Measurements from ENCODE around the gene MUSK. TPM values are rescaled to one million over a fixed set of nuclear protein-coding genes. Genes with fewer than 3 reads are reported as not detected.

The MUSK gene
- total RNA-seq, 1 experiment from 2014 or later: not detected

GRCh38 chr9:110648696-110649095 is 19.9 kb upstream of the MUSK start:
- ChIA-PET CTCF (no interaction called here), POLR2A (no interaction called here)
- ATAC-seq (no peak), DNase-seq (ENCODE audit: low spot score) (no peak)
- TF ChIP-seq, protein P1, sequence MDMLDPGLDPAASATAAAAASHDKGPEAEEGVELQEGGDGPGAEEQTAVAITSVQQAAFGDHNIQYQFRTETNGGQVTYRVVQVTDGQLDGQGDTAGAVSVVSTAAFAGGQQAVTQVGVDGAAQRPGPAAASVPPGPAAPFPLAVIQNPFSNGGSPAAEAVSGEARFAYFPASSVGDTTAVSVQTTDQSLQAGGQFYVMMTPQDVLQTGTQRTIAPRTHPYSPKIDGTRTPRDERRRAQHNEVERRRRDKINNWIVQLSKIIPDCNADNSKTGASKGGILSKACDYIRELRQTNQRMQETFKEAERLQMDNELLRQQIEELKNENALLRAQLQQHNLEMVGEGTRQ (CRISPR knock-in tag; IDR thresholded peaks at IDR 0.05): peak; percentile 80
- TF ChIP-seq NFYB (CRISPR knock-in tag; conservative IDR thresholded peaks at IDR 0.05; ENCODE audit: low read depth) (peak; percentile 50; the same call in 1 of the 2 replicates), STAT6 (CRISPR knock-in tag; conservative IDR thresholded peaks at IDR 0.05; ENCODE audit: low read depth) (no peak)
- Mint-ChIP-seq H3K27ac (no peak overlapping the region), H3K4me1 (no peaks in the 10 kb centered on the region), H3K9me3 (0 out of 2 replicates have a peak, but pooled peaks cover 6% of the 10 kb centered on the region), H3K4me3 (no peak overlapping the region), H3K27me3 (ENCODE audit: low read depth) (no peaks in the 10 kb centered on the region), H3K36me3 (peaks cover 3% of the 10 kb centered on the region; the same call in 1 of the 2 replicates)

DNA sequence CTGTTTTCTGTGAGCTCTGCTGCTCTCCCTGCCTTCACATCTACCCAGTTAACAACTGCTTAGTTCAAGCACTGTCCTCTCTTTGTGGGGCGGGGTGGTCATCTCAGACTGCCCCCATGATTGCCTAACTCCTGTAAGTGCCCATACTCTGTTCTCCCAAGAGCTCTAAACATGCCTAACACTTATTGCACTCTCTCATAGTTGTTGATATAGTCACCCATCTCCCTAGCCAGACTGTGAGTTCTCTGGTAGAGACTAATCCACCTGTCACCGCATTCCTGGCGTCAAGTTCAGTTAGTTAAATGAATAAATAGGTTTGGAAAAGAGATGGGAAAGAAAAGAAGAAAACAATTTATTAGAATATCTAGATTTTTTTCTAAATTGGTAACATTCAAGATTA is 18.3 kb upstream of the MUSK start:
- Mint-ChIP-seq H3K36me3 (peaks cover 3% of the 10 kb centered on the region; the same call in 1 of the 2 replicates), H3K4me1 (no peaks in the 10 kb centered on the region), H3K27ac (no peak overlapping the region), H3K27me3 (ENCODE audit: low read depth) (no peaks in the 10 kb centered on the region), H3K9me3 (0 out of 2 replicates have a peak, but pooled peaks cover 1% of the 10 kb centered on the region), H3K4me3 (no peak overlapping the region)
- ChIA-PET CTCF (no interaction called here), POLR2A (no interaction called here)
- DNase-seq (ENCODE audit: low spot score): no peak
- no peak for ATAC-seq
- no peak for TF ChIP-seq TCF7 (CRISPR knock-in tag; IDR thresholded peaks at IDR 0.05; ENCODE audit: low read depth)
- no peak for TF ChIP-seq MAX (CRISPR knock-in tag; IDR thresholded peaks at IDR 0.05)
- TF ChIP-seq ZNF138 (CRISPR knock-in tag; conservative IDR thresholded peaks at IDR 0.05): no peak
- no peak for TF ChIP-seq ZNF671 (CRISPR knock-in tag; IDR thresholded peaks at IDR 0.05)
- no peak for TF ChIP-seq SMAD3 (CRISPR knock-in tag; IDR thresholded peaks at IDR 0.05; ENCODE audit: borderline replicate concordance)
- no peak for TF ChIP-seq OVOL2 (CRISPR knock-in tag; IDR thresholded peaks at IDR 0.05; ENCODE audit: borderline replicate concordance)
- no peak for TF ChIP-seq ELF4 (CRISPR knock-in tag; IDR thresholded peaks at IDR 0.05; ENCODE audit: low read depth)
- TF ChIP-seq ZNF219 (CRISPR knock-in tag; IDR thresholded peaks at IDR 0.05; ENCODE audit: borderline replicate concordance): no peak
- no peak for TF ChIP-seq ERG (CRISPR knock-in tag; IDR thresholded peaks at IDR 0.05)
- TF ChIP-seq, protein P2, sequence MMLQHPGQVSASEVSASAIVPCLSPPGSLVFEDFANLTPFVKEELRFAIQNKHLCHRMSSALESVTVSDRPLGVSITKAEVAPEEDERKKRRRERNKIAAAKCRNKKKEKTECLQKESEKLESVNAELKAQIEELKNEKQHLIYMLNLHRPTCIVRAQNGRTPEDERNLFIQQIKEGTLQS (CRISPR knock-in tag; conservative IDR thresholded peaks at IDR 0.05): no peak
- TF ChIP-seq, protein P3, sequence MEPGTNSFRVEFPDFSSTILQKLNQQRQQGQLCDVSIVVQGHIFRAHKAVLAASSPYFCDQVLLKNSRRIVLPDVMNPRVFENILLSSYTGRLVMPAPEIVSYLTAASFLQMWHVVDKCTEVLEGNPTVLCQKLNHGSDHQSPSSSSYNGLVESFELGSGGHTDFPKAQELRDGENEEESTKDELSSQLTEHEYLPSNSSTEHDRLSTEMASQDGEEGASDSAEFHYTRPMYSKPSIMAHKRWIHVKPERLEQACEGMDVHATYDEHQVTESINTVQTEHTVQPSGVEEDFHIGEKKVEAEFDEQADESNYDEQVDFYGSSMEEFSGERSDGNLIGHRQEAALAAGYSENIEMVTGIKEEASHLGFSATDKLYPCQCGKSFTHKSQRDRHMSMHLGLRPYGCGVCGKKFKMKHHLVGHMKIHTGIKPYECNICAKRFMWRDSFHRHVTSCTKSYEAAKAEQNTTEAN (CRISPR knock-in tag; IDR thresholded peaks at IDR 0.05): no peak
- no peak for TF ChIP-seq ZNF512 (CRISPR knock-in tag; IDR thresholded peaks at IDR 0.05; ENCODE audit: borderline replicate concordance)
- no peak for TF ChIP-seq E2F4 (CRISPR knock-in tag; IDR thresholded peaks at IDR 0.05; ENCODE audit: borderline replicate concordance, low read depth)
- TF ChIP-seq, protein P4, sequence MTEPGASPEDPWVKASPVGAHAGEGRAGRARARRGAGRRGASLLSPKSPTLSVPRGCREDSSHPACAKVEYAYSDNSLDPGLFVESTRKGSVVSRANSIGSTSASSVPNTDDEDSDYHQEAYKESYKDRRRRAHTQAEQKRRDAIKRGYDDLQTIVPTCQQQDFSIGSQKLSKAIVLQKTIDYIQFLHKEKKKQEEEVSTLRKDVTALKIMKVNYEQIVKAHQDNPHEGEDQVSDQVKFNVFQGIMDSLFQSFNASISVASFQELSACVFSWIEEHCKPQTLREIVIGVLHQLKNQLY (CRISPR knock-in tag; IDR thresholded peaks at IDR 0.05): no peak
- no peak for TF ChIP-seq RORB (CRISPR knock-in tag; IDR thresholded peaks at IDR 0.05)
- no peak for TF ChIP-seq FOXP1 (CRISPR knock-in tag; IDR thresholded peaks at IDR 0.05; ENCODE audit: borderline replicate concordance)
